ENCODE results near the gene FAM131C. TPM values are rescaled to one million over a fixed set of nuclear protein-coding genes. Genes with fewer than 3 reads are reported as not detected.
"Not testable (repeated sequence)": the region's sequence is repeated elsewhere in the genome, so short reads cannot be mapped to it uniquely, and the experiment has no call there.

FAM131C gene
- total RNA-seq, 2 experiments from 2014 or later = 0.09 to 0.23 TPM

DNA sequence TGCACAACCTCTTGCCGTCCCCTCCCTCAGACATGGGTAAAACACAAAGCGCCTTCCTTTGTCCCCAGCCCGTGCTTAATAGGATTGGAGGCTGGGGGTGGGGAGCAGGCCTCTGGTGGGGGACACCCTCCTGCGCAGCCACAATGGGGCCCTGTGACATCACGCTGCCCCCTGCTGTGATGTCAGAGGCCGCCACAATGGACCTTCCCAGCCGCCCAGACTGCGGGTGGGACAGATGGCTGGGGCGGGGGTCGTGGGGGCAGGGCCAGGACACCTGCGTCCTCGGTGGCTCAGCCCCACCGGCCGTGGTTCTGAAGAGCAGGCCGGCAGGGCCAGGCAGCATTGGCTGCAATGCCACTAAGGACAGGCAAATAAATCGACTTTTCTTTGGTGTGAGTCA is 42.6 kb upstream of the FAM131C start:
- DNase-seq (no peak), ATAC-seq (no peak)
- ChIA-PET POLR2A (no interaction called here), CTCF (no interaction called here)
- intact Hi-C loops (cut with DNase I, micrococcal nuclease) = no loop called here
- Mint-ChIP-seq H3K9me3 (ENCODE audit: low read depth) (no peaks in the 10 kb centered on the region), H3K36me3 (ENCODE audit: low read depth) (no peaks in the 10 kb centered on the region), H3K4me3 (no peak overlapping the region), H3K27me3 (peaks cover 2% of the 10 kb centered on the region), H3K4me1 (no peaks in the 10 kb centered on the region), H3K27ac (no peak overlapping the region)

- DNase-seq = no peak
- ChIA-PET POLR2A (no interaction called here), CTCF (interaction anchor here (0.7 kb wide), 1 partner anchor 33 kb away, joined by 3 read pairs; no protein-coding TSS in a partner anchor)
- no peak overlapping the region for H3K27ac Mint-ChIP-seq
- no peak for ATAC-seq
- H3K4me3 Mint-ChIP-seq = no peak overlapping the region
- H3K9me3 Mint-ChIP-seq (ENCODE audit: low read depth) = no peaks in the 10 kb centered on the region
- H3K36me3 Mint-ChIP-seq (ENCODE audit: low read depth) = no peaks in the 10 kb centered on the region
- H3K27me3 Mint-ChIP-seq = peaks cover 2% of the 10 kb centered on the region
- intact Hi-C loops (cut with DNase I, micrococcal nuclease) = no loop called here
- no peaks in the 10 kb centered on the region for H3K4me1 Mint-ChIP-seq
Observed at GRCh38 chr1:16115468-16115983, 42.1 kb upstream of the FAM131C start.

DNA sequence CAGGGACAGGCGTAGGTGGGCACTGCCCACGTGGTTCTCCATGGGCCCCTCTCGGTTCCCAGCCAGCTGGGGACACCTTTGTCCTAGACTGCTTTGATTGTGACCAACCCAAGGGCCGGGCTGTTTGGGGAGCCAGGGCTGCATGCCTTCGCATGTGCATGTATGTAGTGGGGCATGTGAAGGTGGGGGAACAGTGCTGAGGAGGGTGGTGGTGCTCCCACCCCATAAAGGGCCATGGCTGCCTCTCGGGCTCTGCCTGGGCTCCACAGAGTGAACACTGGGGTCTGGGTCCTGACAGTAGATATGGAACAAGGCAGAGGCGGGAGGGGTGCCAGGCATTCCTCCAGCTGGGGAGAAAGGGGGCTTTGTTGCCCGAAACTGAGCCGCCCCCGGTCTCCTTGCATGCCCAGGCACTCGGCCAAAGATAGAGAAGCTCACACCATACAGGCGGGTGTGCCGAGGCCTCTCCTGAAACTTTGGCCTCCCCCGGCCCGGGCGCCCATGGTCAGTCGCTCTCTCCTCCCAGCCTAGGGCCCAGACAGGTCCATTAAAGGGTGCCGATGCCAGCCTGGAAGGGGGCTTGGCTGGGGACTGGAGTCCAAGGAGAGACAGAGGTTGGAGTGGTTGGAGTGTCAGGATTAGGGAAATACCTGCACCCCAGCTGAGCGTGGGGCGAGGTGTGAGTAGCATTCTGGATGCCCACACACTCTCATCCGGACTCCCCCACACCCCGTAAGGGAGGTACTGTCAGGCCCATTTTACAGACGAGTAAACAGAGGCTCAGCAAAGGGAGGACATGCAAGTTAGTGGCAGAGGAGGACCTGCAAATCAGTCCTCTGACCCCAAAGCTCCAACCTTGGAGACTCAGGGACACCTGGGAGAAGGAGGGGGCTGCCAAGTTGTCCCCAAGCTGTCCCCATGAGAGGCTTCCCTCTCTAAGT is 41.3 kb upstream of the FAM131C start:
- H3K27ac Mint-ChIP-seq = no peak overlapping the region
- ATAC-seq = no peak
- intact Hi-C loops (cut with DNase I, micrococcal nuclease) = no loop called here
- CTCF ChIA-PET = interaction anchor here (0.7 kb wide), 1 partner anchor 33 kb away, joined by 3 read pairs; no protein-coding TSS in a partner anchor
- no peak overlapping the region for H3K4me3 Mint-ChIP-seq
- POLR2A ChIA-PET = no interaction called here
- H3K4me1 Mint-ChIP-seq = no peaks in the 10 kb centered on the region
- no peak for DNase-seq
- peaks cover 2% of the 10 kb centered on the region for H3K27me3 Mint-ChIP-seq
- H3K36me3 Mint-ChIP-seq (ENCODE audit: low read depth) = no peaks in the 10 kb centered on the region
- no peaks in the 10 kb centered on the region for H3K9me3 Mint-ChIP-seq (ENCODE audit: low read depth)

GRCh38 chr1:16112596-16113555 is 39.4 kb upstream of the FAM131C start:
- no peak overlapping the region for H3K27ac Mint-ChIP-seq
- ATAC-seq (no peak), DNase-seq (no peak)
- peaks cover 3% of the 10 kb centered on the region for H3K9me3 Mint-ChIP-seq (ENCODE audit: low read depth)
- POLR2A ChIA-PET = no interaction called here
- no peak overlapping the region for H3K4me3 Mint-ChIP-seq
- intact Hi-C loops (cut with DNase I, micrococcal nuclease) = no loop called here
- no peaks in the 10 kb centered on the region for H3K36me3 Mint-ChIP-seq (ENCODE audit: low read depth)
- H3K4me1 Mint-ChIP-seq = no peaks in the 10 kb centered on the region
- CTCF ChIA-PET = interaction anchor here (0.7 kb wide), 1 partner anchor 242 kb away, joined by 3 read pairs; no protein-coding TSS in a partner anchor
- H3K27me3 Mint-ChIP-seq = peaks cover 2% of the 10 kb centered on the region

DNA sequence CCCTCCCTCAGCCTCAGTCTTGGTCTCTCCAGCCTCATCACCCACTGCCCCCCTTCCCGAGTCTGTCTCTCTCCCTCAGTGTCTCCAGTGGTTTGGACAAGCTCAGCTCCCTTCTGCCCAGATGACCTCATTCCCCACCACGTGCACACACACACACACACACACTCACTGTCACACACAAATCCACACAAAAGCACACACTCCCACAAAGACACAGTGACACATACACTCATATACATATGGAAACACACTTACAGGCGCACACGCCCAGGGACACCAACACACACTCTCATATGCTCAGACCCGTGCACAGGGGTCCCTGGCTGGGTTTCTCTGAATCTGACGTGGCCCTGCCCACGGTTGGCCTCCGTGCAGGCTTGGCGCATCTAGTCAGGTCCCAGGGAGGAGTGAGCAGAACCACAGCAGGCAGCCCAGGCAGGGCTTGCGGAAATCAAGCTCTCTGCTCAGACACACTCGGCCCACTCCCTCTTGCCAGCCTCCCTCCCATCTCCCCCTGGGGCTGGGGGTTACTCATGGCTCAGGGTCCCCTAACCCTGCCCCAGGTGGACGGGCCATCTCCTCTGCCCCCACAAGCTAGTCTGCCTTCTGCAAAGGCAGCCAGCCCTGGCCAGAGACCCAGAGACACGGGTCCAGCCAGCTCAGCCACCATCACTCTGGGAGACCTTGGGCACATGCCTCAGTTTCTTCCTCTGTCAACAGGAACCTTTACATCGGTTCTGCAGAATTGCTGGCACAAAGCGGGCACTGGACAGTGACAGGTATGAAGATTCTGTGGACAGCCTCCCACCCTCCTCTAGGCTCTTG is 38.5 kb upstream of the FAM131C start:
- Mint-ChIP-seq H3K4me3 (no peak overlapping the region), H3K4me1 (no peaks in the 10 kb centered on the region), H3K27ac (no peak overlapping the region), H3K27me3 (peaks cover 2% of the 10 kb centered on the region), H3K9me3 (ENCODE audit: low read depth) (peaks cover 3% of the 10 kb centered on the region), H3K36me3 (ENCODE audit: low read depth) (no peaks in the 10 kb centered on the region)
- intact Hi-C loops (cut with DNase I, micrococcal nuclease) = no loop called here
- CTCF ChIA-PET = no interaction called here
- no peak for DNase-seq
- POLR2A ChIA-PET = no interaction called here
- no peak for ATAC-seq

DNA sequence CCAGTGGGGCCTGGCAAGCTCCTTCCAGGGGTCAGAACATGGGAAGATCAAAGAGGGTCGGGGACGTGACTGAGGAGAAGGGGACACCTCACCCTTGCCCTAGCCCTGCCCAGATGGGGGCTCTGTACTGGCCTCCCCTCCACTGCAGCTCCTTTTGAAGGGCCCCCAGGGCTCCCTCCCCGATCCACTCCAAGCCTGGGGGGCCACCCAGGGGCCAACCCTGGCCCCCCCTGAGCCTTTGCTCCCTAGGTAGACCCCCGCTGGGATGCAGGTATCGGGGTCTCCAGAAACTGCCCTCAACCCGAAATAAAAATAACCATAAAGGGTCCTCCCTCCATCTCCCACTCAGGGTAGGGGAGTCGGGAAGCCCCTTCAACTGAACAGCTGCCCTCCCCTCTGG is 37.4 kb upstream of the FAM131C start:
- Mint-ChIP-seq H3K9me3 (ENCODE audit: low read depth) (peaks cover 3% of the 10 kb centered on the region), H3K4me3 (no peak overlapping the region), H3K4me1 (no peaks in the 10 kb centered on the region), H3K27ac (no peak overlapping the region), H3K27me3 (peaks cover 2% of the 10 kb centered on the region), H3K36me3 (ENCODE audit: low read depth) (no peaks in the 10 kb centered on the region)
- no peak for DNase-seq
- CTCF ChIA-PET = interaction anchor here (0.9 kb wide), 1 partner anchor 40 kb away, joined by 3 read pairs; no protein-coding TSS in a partner anchor
- ATAC-seq = no peak
- POLR2A ChIA-PET = no interaction called here
- intact Hi-C loops (cut with DNase I, micrococcal nuclease) = no loop called here

- intact Hi-C loops (cut with DNase I, micrococcal nuclease) = no loop called here
- Mint-ChIP-seq H3K4me1 (no peaks in the 10 kb centered on the region), H3K27ac (no peak overlapping the region), H3K9me3 (ENCODE audit: low read depth) (peaks cover 3% of the 10 kb centered on the region), H3K4me3 (no peak overlapping the region), H3K36me3 (ENCODE audit: low read depth) (no peaks in the 10 kb centered on the region), H3K27me3 (peaks cover 2% of the 10 kb centered on the region)
- no peak for ATAC-seq
- DNase-seq = no peak
- ChIA-PET POLR2A (no interaction called here), CTCF (interaction anchor here (0.9 kb wide), 1 partner anchor 39 kb away, joined by 3 read pairs; no protein-coding TSS in a partner anchor)
Observed at GRCh38 chr1:16110456-16110855, 37.0 kb upstream of the FAM131C start.

- H3K9me3 Mint-ChIP-seq (ENCODE audit: low read depth) = peaks cover 3% of the 10 kb centered on the region
- no peaks in the 10 kb centered on the region for H3K36me3 Mint-ChIP-seq (ENCODE audit: low read depth)
- intact Hi-C loops (cut with DNase I, micrococcal nuclease) = no loop called here
- CTCF ChIA-PET = interaction anchor here (0.8 kb wide), 1 partner anchor 226 kb away, joined by 5 read pairs; no protein-coding TSS in a partner anchor
- H3K27me3 Mint-ChIP-seq = peaks cover 2% of the 10 kb centered on the region
- ATAC-seq (no peak), DNase-seq (no peak)
- POLR2A ChIA-PET = no interaction called here
- no peak overlapping the region for H3K27ac Mint-ChIP-seq
- H3K4me1 Mint-ChIP-seq = no peaks in the 10 kb centered on the region
- H3K4me3 Mint-ChIP-seq = no peak overlapping the region
Observed at GRCh38 chr1:16109571-16109970, 36.1 kb upstream of the FAM131C start.

DNA sequence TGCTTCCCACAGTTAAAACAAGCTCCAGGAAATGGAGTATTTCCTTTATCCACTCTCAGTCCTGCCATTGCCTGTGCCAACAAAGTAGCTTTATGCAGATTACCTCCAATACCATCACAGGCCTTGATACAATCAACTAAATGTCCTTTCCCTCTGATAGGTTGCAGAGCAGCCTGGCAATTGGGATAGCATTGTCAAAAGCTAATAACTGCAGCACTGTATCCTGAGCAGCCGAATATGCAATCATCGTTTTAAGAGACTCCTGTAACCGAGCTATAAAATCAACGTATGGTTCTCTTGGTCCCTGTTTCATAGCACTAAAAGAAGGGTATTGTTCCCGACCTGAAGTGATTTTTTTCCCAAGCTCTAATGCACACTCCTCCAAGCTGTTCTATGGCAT is 33.6 kb upstream of the FAM131C start:
- DNase-seq; H3K27me3 Mint-ChIP-seq; H3K27ac Mint-ChIP-seq; H3K9me3 Mint-ChIP-seq (ENCODE audit: low read depth); ATAC-seq; H3K4me1 Mint-ChIP-seq; POLR2A ChIA-PET; H3K4me3 Mint-ChIP-seq; intact Hi-C loops (cut with DNase I, micrococcal nuclease); H3K36me3 Mint-ChIP-seq (ENCODE audit: low read depth): not testable (repeated sequence)
- CTCF ChIA-PET = interaction anchor here (1.5 kb wide), 1 partner anchor 28 kb away, joined by 4 read pairs; no protein-coding TSS in a partner anchor

GRCh38 chr1:16101623-16102022 is 28.2 kb upstream of the FAM131C start:
- no peak for ATAC-seq
- Mint-ChIP-seq H3K4me3 (no peak overlapping the region), H3K4me1 (no peaks in the 10 kb centered on the region), H3K36me3 (ENCODE audit: low read depth) (no peaks in the 10 kb centered on the region), H3K27me3 (peaks cover 3% of the 10 kb centered on the region), H3K9me3 (ENCODE audit: low read depth) (no peaks in the 10 kb centered on the region), H3K27ac (no peak overlapping the region)
- DNase-seq = no peak
- intact Hi-C loops (cut with DNase I, micrococcal nuclease) = no loop called here
- ChIA-PET CTCF (no interaction called here), POLR2A (no interaction called here)

GRCh38 chr1:16099412-16099811 is 26.0 kb upstream of the FAM131C start:
- H3K4me3 Mint-ChIP-seq = no peak overlapping the region
- POLR2A ChIA-PET = no interaction called here
- CTCF ChIA-PET = interaction anchor here (0.6 to 1.6 kb wide), 3 partner anchors 17 to 298 kb away, joined by 3 to 5 read pairs (median 3); partner anchors contain the start of gene FAM131C

More at GRCh38 chr1:16099412-16099811, 26.0 kb upstream of the FAM131C start:
- Mint-ChIP-seq H3K36me3 (ENCODE audit: low read depth) (no peaks in the 10 kb centered on the region), H3K27ac (no peak overlapping the region), H3K27me3 (peaks cover 8% of the 10 kb centered on the region), H3K9me3 (ENCODE audit: low read depth) (no peaks in the 10 kb centered on the region), H3K4me1 (no peaks in the 10 kb centered on the region)
- intact Hi-C loops (cut with DNase I, micrococcal nuclease) = no loop called here
- DNase-seq (no peak), ATAC-seq (no peak)

Measured in activated CD4-positive, alpha-beta T cell treated with anti-CD3 and anti-CD28 coated beads for 36 hours (primary cell).